Endodermal cell (in vitro differentiated cells): ENCODE measurements around the gene PIBF1. TPM values are rescaled to one million over a fixed set of nuclear protein-coding genes. Genes with fewer than 3 reads are reported as not detected.

Experiments
- DNase-seq: peaks from one replicate; pipeline ENCODE4 v3.0.0-alpha.2; 2017
- H3K27ac ChIP-seq: 2 replicates; pipeline ENCODE4 v1.5.1; 2013; ENCODE audit warnings: mild to moderate bottlenecking, low read depth, low read length, moderate library complexity
- H3K27me3 ChIP-seq: 2 replicates; pipeline ENCODE4 v1.6.1; 2013; ENCODE audit warnings: mild to moderate bottlenecking, low read length, moderate library complexity; ENCODE audit not compliant: insufficient read depth, control insufficient read depth, poor library complexity, severe bottlenecking
- H3K36me3 ChIP-seq: 2 replicates; pipeline ENCODE4 v1.7.0; 2013; ENCODE audit warnings: mild to moderate bottlenecking, low read length, moderate library complexity; ENCODE audit not compliant: control insufficient read depth, insufficient read depth
- H3K4me1 ChIP-seq: one replicate; pipeline ENCODE4 v1.7.0; 2013; ENCODE audit warnings: low read length; ENCODE audit not compliant: control insufficient read depth, insufficient read depth
- H3K4me3 ChIP-seq: 2 replicates; pipeline ENCODE4 v1.5.1; 2013; ENCODE audit warnings: mild to moderate bottlenecking, low read length, moderate library complexity
- H3K9ac ChIP-seq: 2 replicates; pipeline ENCODE4 v1.6.1; 2013; ENCODE audit warnings: mild to moderate bottlenecking, low read length, moderate library complexity; ENCODE audit not compliant: poor library complexity, severe bottlenecking; ENCODE audit errors: extremely low read depth
- H3K9me3 ChIP-seq: 2 replicates; pipeline ENCODE4 v1.6.1; 2013; ENCODE audit warnings: mild to moderate bottlenecking, low read length, moderate library complexity; ENCODE audit not compliant: control insufficient read depth
- H3K27ac Mint-ChIP-seq: 2 replicates; pipeline ENCODE4 v1.8.0; 2020; ENCODE audit warnings: mixed read lengths
- H3K27me3 Mint-ChIP-seq: 2 replicates; pipeline ENCODE4 v1.8.0; 2021; ENCODE audit warnings: mild to moderate bottlenecking, mixed read lengths; ENCODE audit not compliant: insufficient read depth
- H3K36me3 Mint-ChIP-seq: 2 replicates; pipeline ENCODE4 v1.8.0; 2020; ENCODE audit warnings: low read depth, mixed read lengths
- H3K4me1 Mint-ChIP-seq: 2 replicates; pipeline ENCODE4 v1.8.0; 2020; ENCODE audit warnings: mixed read lengths
- H3K4me3 Mint-ChIP-seq: 2 replicates; pipeline ENCODE4 v1.8.0; 2020; ENCODE audit warnings: mild to moderate bottlenecking, moderate library complexity, mixed read lengths
- H3K9me3 Mint-ChIP-seq: 2 replicates; pipeline ENCODE4 v1.8.0; 2020; ENCODE audit warnings: mild to moderate bottlenecking, mixed read lengths
- WGBS, 2 experiments: methylation state at CpG; one replicate each; pipeline versions ENCODE4 v1.1.5 to v1.1.7; 2013; ENCODE audit warnings: missing lambda C conversion rate in 2 of 2, mixed read lengths in 1 of 2; ENCODE audit not compliant: insufficient coverage in 1 of 2, insufficient read length in 1 of 2; 5-methylcytosine and 5-hydroxymethylcytosine counted together
- total RNA-seq, 2 donors: library from RNA; stranded (reverse); fragmentation: NEBNext Ultra II Directional in 1 of 2; extraction: Animal tissue kit (Norgen Biotek cat#: 25700) in 1 of 2; gene quantifications; 2 replicates in 1 of 2; 3 replicates in 1 of 2; pipeline ENCODE4 v1.2.1, GENCODE V29; 2021
- TF ChIP-seq, protein P1 (sequence below): fragments of 200-600 bp; sonication (generic); conservative IDR thresholded peaks from 2 replicates; pipeline ENCODE4 v1.5.0; 2021; ENCODE audit warnings: antibody characterized with exemption, mild to moderate bottlenecking

PIBF1 gene
- total RNA-seq, 2 donors from 2014 or later = 25.6 to 35.2 TPM

DNA sequence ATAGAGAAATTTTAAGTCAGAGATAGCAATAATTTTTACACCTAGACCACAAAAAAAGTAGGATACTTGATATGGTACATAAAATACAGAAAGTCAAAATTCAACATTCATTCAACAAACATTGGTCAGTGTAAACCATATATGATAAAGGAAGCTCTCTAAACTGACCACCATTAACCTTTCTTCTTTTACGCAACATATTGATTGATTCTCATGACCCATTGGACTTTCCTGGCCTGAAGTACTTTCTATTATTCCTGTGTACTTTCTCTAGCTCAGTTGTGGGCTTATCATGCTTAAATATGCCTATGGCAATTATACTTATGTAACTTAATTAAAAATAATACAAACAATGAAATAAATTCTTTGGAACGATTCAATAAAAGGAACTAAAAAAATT, 10.7 kb downstream of the PIBF1 start:
- Histone ChIP-seq H3K27me3 (no peaks in the 10 kb centered on the region), H3K36me3 (peaks cover 49% of the 10 kb centered on the region), H3K4me1 (no peaks in the 10 kb centered on the region), H3K9ac (no peak overlapping the region), H3K4me3 (no peak overlapping the region), H3K27ac (no peak overlapping the region), H3K9me3 (no peaks in the 10 kb centered on the region)
- H3K4me3 Mint-ChIP-seq = no peak overlapping the region
- H3K27ac Mint-ChIP-seq = no peak overlapping the region
- no peaks in the 10 kb centered on the region for H3K4me1 Mint-ChIP-seq
- H3K36me3 Mint-ChIP-seq = peaks cover 39% of the 10 kb centered on the region
- TF ChIP-seq, protein P1, sequence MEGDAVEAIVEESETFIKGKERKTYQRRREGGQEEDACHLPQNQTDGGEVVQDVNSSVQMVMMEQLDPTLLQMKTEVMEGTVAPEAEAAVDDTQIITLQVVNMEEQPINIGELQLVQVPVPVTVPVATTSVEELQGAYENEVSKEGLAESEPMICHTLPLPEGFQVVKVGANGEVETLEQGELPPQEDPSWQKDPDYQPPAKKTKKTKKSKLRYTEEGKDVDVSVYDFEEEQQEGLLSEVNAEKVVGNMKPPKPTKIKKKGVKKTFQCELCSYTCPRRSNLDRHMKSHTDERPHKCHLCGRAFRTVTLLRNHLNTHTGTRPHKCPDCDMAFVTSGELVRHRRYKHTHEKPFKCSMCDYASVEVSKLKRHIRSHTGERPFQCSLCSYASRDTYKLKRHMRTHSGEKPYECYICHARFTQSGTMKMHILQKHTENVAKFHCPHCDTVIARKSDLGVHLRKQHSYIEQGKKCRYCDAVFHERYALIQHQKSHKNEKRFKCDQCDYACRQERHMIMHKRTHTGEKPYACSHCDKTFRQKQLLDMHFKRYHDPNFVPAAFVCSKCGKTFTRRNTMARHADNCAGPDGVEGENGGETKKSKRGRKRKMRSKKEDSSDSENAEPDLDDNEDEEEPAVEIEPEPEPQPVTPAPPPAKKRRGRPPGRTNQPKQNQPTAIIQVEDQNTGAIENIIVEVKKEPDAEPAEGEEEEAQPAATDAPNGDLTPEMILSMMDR = no peak
- H3K9me3 Mint-ChIP-seq = no peaks in the 10 kb centered on the region
- no peaks in the 10 kb centered on the region for H3K27me3 Mint-ChIP-seq
- no peak for DNase-seq
- 67 to 94% methylated on average over 1 of the region's 2 CpGs for WGBS, 2 experiments

DNA sequence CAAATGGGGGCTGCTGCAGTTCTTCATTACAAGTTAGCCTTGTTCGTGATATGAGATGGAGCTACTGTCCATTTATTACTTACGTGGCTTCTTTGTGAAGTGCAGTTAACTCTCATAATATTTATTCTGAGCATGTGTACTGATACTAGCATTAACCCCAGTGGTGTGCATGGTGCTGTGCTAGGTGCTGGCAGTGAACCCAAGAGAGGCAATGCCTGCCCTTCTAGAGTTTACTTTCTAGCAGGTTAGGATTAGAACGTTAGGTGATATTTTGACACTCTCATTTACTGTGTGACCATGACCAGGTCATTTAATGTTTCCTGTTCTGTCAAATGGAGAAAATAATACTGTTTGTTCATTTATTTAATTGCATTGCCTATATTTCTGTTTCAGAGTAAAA, 16.9 kb downstream of the PIBF1 start:
- Histone ChIP-seq H3K4me1 (no peaks in the 10 kb centered on the region), H3K9me3 (no peaks in the 10 kb centered on the region), H3K27ac (no peak overlapping the region), H3K36me3 (peaks cover 36% of the 10 kb centered on the region), H3K9ac (no peak overlapping the region), H3K4me3 (no peak overlapping the region), H3K27me3 (no peaks in the 10 kb centered on the region)
- H3K9me3 Mint-ChIP-seq = no peaks in the 10 kb centered on the region
- H3K27me3 Mint-ChIP-seq = no peaks in the 10 kb centered on the region
- H3K36me3 Mint-ChIP-seq = peaks cover 28% of the 10 kb centered on the region
- TF ChIP-seq, protein P1 = no peak
- WGBS, 2 experiments = 42 to 62% methylated on average over 2 to 3 of the region's 3 CpGs
- H3K4me1 Mint-ChIP-seq = peaks cover 3% of the 10 kb centered on the region
- H3K27ac Mint-ChIP-seq = no peak overlapping the region
- H3K4me3 Mint-ChIP-seq = no peak overlapping the region
- DNase-seq = no peak

DNA sequence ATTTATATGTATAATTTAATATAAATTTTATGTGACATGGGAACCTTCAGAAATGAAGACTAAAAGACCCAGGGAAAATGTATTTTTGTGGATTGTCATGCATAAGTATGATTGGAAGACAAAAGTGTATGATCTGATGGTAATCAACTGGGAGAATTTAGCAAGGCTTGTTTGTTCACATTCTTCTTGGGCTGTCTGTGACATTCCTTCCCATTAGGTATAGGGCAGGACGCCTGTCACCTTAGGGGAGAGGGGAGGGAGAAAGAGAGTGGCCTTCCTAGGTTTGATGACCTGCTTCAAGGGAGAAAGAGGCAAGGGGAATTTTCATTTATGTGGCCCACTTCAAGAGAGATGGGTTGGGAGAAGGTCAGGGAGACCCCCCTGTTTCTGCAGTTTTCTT, 22.4 kb downstream of the PIBF1 start:
- H3K27me3 ChIP-seq = no peaks in the 10 kb centered on the region
- no peak overlapping the region for H3K27ac ChIP-seq
- H3K9ac ChIP-seq = no peak overlapping the region
- Mint-ChIP-seq H3K4me1 (peaks cover 8% of the 10 kb centered on the region), H3K36me3 (peaks cover 25% of the 10 kb centered on the region), H3K4me3 (no peak overlapping the region), H3K27ac (no peak overlapping the region), H3K27me3 (no peaks in the 10 kb centered on the region), H3K9me3 (peaks cover 7% of the 10 kb centered on the region)
- H3K4me3 ChIP-seq = no peak overlapping the region
- TF ChIP-seq, protein P1 = no peak
- H3K4me1 ChIP-seq = no peaks in the 10 kb centered on the region
- peak; percentile 49 for DNase-seq
- H3K9me3 ChIP-seq = peaks cover 6% of the 10 kb centered on the region
- peaks cover 16% of the 10 kb centered on the region for H3K36me3 ChIP-seq
- WGBS, 2 experiments = 71 to 80% methylated on average over 1 of the region's 1 CpG
